ENCODE measurements around the gene ITPK1.

- TF ChIP-seq POLR2A (IDR thresholded peaks at IDR 0.05): no peak
- TF ChIP-seq, protein P1, sequence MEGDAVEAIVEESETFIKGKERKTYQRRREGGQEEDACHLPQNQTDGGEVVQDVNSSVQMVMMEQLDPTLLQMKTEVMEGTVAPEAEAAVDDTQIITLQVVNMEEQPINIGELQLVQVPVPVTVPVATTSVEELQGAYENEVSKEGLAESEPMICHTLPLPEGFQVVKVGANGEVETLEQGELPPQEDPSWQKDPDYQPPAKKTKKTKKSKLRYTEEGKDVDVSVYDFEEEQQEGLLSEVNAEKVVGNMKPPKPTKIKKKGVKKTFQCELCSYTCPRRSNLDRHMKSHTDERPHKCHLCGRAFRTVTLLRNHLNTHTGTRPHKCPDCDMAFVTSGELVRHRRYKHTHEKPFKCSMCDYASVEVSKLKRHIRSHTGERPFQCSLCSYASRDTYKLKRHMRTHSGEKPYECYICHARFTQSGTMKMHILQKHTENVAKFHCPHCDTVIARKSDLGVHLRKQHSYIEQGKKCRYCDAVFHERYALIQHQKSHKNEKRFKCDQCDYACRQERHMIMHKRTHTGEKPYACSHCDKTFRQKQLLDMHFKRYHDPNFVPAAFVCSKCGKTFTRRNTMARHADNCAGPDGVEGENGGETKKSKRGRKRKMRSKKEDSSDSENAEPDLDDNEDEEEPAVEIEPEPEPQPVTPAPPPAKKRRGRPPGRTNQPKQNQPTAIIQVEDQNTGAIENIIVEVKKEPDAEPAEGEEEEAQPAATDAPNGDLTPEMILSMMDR (IDR thresholded peaks at IDR 0.05): no peak
These were observed 52.8 kb downstream of the ITPK1 start for GRCh38 chr14:93062890-93063289.
